ENCODE measurements around the gene ROBO4. TPM values are rescaled to one million over a fixed set of nuclear protein-coding genes. Genes with fewer than 3 reads are reported as not detected.

Gene ROBO4
- total RNA-seq, 2 experiments from 2014 or later: not detected

GRCh38 chr11:124839128-124839971, 58.3 kb downstream of the ROBO4 start:
- Histone ChIP-seq H3K9me2 (ENCODE audit: insufficient read depth, low read length) (no peaks in the 10 kb centered on the region), H3K4me1 (ENCODE audit: insufficient read depth, low read length, poor library complexity, severe bottlenecking) (peaks cover 30% of the 10 kb centered on the region), H3K27ac (ENCODE audit: low read depth, low read length, poor library complexity, severe bottlenecking) (no peak overlapping the region), H3K4me3 (ENCODE audit: low read depth, low read length, poor library complexity, severe bottlenecking) (no peak overlapping the region), H4K20me1 (ENCODE audit: insufficient read depth, low read length) (no peaks in the 10 kb centered on the region), H3K36me3 (ENCODE audit: insufficient read depth, low read length) (no peaks in the 10 kb centered on the region), H2AFZ (ENCODE audit: low read length) (no peak overlapping the region), H3K9me3 (ENCODE audit: low read length) (no peaks in the 10 kb centered on the region), H3K4me2 (ENCODE audit: low read length) (no peak overlapping the region), H3K79me2 (ENCODE audit: insufficient read depth, low read depth, low read length) (no peaks in the 10 kb centered on the region)
- no TSS peak for BruUV-seq (replicated peaks)
- DNase-seq (ENCODE audit: low spot score): no peak
- POLR2A ChIA-PET: interaction anchor here (0.7 kb wide), 1 partner anchor 45 kb away, joined by 4 read pairs; no protein-coding TSS in a partner anchor
- intact Hi-C loops (cut with micrococcal nuclease; ENCODE audit: unreplicated experiment): loop anchor here (5.0 kb wide), 2 partner anchors 92 to 303 kb away; no protein-coding TSS in a partner anchor
- no peak for TF ChIP-seq CTCF (conservative IDR thresholded peaks at IDR 0.05; ENCODE audit: low read length)
- TF ChIP-seq EZH2phosphoT487 (IDR thresholded peaks at IDR 0.05; ENCODE audit: borderline replicate concordance, low read depth, low read length): no peak
- CTCF ChIA-PET (ENCODE audit: unreplicated experiment): no interaction called here

GRCh38 chr11:124838805-124839127, 58.9 kb downstream of the ROBO4 start:
- Histone ChIP-seq H2AFZ (ENCODE audit: low read length) (no peak overlapping the region), H3K79me2 (ENCODE audit: insufficient read depth, low read depth, low read length) (no peaks in the 10 kb centered on the region), H3K4me1 (ENCODE audit: insufficient read depth, low read length, poor library complexity, severe bottlenecking) (peaks cover 30% of the 10 kb centered on the region), H4K20me1 (ENCODE audit: insufficient read depth, low read length) (no peaks in the 10 kb centered on the region), H3K27ac (ENCODE audit: low read depth, low read length, poor library complexity, severe bottlenecking) (no peak overlapping the region), H3K36me3 (ENCODE audit: insufficient read depth, low read length) (no peaks in the 10 kb centered on the region), H3K9me3 (ENCODE audit: low read length) (no peaks in the 10 kb centered on the region), H3K9me2 (ENCODE audit: insufficient read depth, low read length) (no peaks in the 10 kb centered on the region), H3K4me2 (ENCODE audit: low read length) (no peak overlapping the region), H3K4me3 (ENCODE audit: low read depth, low read length, poor library complexity, severe bottlenecking) (no peak overlapping the region)
- intact Hi-C loops (cut with micrococcal nuclease; ENCODE audit: unreplicated experiment): loop anchor here (5.0 kb wide), 2 partner anchors 91 to 304 kb away; no protein-coding TSS in a partner anchor
- no peak for DNase-seq (ENCODE audit: low spot score)
- ChIA-PET POLR2A (interaction anchor here (0.7 kb wide), 1 partner anchor 44 kb away, joined by 4 read pairs; no protein-coding TSS in a partner anchor), CTCF (ENCODE audit: unreplicated experiment) (no interaction called here)
- TF ChIP-seq EZH2phosphoT487 (IDR thresholded peaks at IDR 0.05; ENCODE audit: borderline replicate concordance, low read depth, low read length) (no peak), CTCF (conservative IDR thresholded peaks at IDR 0.05; ENCODE audit: low read length) (no peak)
- BruUV-seq (replicated peaks): no TSS peak

DNA sequence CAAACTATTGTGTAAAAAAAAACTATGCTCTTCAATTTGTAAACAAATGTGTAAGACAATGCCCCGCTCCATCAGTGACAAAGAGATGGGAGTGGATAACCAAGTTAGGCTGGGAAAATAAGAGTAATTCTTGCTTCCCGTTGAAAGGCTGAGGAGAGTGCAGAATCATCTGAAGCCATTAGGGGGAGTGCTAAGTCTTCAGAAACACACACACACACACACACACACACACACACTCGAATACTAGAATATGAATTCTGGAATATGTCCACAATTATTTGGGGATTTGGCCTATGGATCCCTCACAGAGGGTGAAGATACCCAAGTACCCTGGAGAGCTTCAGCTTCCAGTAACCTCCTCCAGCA, 60.2 kb downstream of the ROBO4 start:
- no peaks in the 10 kb centered on the region for H3K36me3 ChIP-seq (ENCODE audit: insufficient read depth, low read length)
- BruUV-seq (replicated peaks): no TSS peak
- intact Hi-C loops (cut with micrococcal nuclease; ENCODE audit: unreplicated experiment): loop anchor here (1.0 to 5.0 kb wide), 6 partner anchors 37 to 305 kb away; partner anchors contain the start of gene MSANTD2
- no peaks in the 10 kb centered on the region for H3K9me3 ChIP-seq (ENCODE audit: low read length)
- H3K9me2 ChIP-seq (ENCODE audit: insufficient read depth, low read length): no peaks in the 10 kb centered on the region
- peak overlapping the region; percentile 99; the same call in 1 of the 2 replicates for H2AFZ ChIP-seq (ENCODE audit: low read length)
- TF ChIP-seq CTCF (conservative IDR thresholded peaks at IDR 0.05; ENCODE audit: low read length) (peak; percentile 72), EZH2phosphoT487 (IDR thresholded peaks at IDR 0.05; ENCODE audit: borderline replicate concordance, low read depth, low read length) (no peak)
- H3K4me2 ChIP-seq (ENCODE audit: low read length): peak overlapping the region; percentile 65
- H3K79me2 ChIP-seq (ENCODE audit: insufficient read depth, low read depth, low read length): no peaks in the 10 kb centered on the region
- no peaks in the 10 kb centered on the region for H4K20me1 ChIP-seq (ENCODE audit: insufficient read depth, low read length)
- POLR2A ChIA-PET: interaction anchor here (0.6 to 1.8 kb wide), 4 partner anchors 36 to 376 kb away, joined by 3 to 11 read pairs (median 8); partner anchors contain the start of gene MSANTD2
- peak; percentile 82 for DNase-seq (ENCODE audit: low spot score)
- peak overlapping the region; percentile 52 for H3K4me3 ChIP-seq (ENCODE audit: low read depth, low read length, poor library complexity, severe bottlenecking)
- peaks cover 30% of the 10 kb centered on the region for H3K4me1 ChIP-seq (ENCODE audit: insufficient read depth, low read length, poor library complexity, severe bottlenecking)
- H3K27ac ChIP-seq (ENCODE audit: low read depth, low read length, poor library complexity, severe bottlenecking): peak overlapping the region; percentile 70
- CTCF ChIA-PET (ENCODE audit: unreplicated experiment): interaction anchor here (0.6 to 1.0 kb wide), 5 partner anchors 79 to 1575 kb away, joined by 3 to 5 read pairs (median 3); partner anchors contain the start of gene TBRG1

All from OCI-LY7 (cell line).